GM19351 (cell line): ENCODE results near the gene RRP8.

Source experiments
- ATAC-seq: cut with Tn5 transposase; IDR thresholded peaks from one replicate; pipeline ENCODE4 v1.9.1; 2021; ENCODE audit warnings: mild to moderate bottlenecking, moderate library complexity; ENCODE audit not compliant: unreplicated experiment

The RRP8 gene

DNA sequence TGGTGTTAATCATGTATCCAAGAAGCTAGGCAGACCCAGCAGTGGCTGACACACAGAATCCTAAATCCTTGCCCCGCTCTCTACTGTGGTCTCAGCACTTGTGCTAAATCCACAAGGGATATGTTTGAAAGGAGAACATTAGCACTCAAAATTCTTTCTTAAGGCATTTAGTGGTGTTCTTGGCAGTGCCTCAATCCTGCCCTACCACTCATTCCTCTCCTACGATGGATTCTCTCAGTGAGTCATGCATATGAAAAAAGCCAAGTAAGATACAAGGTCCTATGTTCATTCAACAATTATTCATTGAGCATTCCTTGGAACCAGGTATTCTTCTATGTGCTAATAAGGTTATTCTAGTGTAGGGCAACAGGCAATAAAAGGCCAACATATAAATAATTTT lies 31.2 kb downstream of the RRP8 start:
- ATAC-seq: no peak

- no peak for ATAC-seq
Observed at GRCh38 chr11:6571434-6572008, 31.9 kb downstream of the RRP8 start.

DNA sequence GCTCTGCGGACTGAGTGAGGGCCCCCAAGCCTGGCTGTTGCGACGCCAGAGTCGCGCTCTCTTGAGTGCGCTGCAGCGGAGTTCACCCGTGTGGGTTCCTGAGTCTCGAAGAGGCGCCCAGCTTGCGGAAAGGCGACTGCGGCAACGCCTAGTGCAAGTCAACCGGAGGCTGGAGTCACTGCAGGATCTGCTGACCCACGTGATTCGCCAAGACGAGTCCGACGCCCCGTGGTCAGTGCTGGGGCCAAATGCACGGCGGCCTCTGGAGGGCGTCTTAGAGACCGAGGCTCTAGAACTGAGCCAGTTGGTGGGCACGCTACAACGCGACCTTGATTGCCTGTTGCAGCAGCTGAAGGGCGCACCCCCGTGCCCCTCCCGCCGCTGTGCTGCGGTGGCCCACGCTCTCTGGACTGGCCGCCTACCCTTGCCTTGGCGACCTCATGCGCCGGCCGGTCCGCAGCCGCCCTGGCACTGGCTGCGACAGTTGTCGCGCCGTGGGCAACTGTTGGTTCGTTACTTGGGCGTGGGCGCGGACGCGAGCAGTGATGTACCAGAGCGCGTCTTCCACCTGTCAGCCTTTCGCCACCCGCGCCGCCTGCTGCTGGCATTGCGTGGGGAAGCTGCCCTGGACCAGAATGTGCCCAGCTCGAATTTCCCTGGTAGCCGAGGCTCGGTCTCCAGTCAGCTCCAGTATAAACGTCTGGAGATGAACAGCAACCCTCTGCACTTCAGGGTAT lies 32.6 kb downstream of the RRP8 start:
- no peak for ATAC-seq

- ATAC-seq: no peak
Observed at GRCh38 chr11:6569706-6570105, 33.7 kb downstream of the RRP8 start.

DNA sequence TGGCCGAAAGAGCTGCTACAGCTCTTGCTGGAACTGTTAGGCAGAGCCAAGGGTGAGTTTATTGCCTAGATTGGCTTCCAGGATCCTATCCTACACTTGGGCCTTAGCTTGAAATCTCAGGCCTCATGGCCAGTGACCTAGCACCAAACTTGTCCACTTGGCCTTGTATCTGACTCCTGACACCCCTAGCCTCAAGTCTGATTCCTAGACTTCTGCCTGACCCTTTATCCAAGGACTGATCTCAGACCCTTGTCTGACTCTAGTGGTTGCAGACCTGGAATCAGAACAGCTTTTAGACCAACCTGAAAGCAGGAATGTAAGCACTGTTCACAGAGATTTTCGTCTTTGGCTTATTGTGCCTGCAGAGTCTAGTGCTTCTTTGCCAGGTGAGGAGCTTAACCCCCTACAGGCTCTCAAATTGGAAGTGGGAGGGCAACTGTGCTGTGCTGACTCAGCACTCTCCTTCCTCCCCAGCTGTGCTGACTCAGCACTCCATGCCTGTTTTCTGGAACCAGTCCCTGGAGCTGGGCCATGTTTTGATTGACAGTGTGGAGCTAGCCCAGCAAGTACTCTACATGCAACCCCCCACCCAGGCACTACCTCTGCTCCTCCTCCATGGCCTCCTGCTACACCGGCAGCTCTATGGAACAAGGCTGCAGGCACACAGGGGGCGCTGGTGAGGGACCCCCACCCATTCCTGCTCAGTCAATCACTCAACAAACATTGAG lies 35.1 kb downstream of the RRP8 start:
- no peak for ATAC-seq

DNA sequence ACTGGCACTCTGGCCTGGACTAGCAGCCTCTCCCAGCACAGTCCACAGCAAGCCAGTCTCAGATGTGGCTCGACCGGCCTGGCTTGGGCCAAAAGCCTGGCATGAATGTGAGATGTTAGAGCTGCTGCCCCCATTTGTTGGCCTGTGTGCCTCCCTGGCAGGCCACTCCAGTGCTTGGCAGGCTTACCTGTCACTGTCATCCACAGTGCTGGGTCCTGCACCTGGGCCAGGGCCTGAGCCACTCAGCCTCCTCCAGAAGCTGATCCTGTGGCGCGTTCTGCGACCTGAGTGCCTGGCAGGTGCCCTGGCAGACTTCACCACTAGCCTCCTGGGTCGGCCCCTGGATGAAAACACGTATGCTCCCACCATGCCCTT lies 36.1 kb downstream of the RRP8 start:
- no peak for ATAC-seq

DNA sequence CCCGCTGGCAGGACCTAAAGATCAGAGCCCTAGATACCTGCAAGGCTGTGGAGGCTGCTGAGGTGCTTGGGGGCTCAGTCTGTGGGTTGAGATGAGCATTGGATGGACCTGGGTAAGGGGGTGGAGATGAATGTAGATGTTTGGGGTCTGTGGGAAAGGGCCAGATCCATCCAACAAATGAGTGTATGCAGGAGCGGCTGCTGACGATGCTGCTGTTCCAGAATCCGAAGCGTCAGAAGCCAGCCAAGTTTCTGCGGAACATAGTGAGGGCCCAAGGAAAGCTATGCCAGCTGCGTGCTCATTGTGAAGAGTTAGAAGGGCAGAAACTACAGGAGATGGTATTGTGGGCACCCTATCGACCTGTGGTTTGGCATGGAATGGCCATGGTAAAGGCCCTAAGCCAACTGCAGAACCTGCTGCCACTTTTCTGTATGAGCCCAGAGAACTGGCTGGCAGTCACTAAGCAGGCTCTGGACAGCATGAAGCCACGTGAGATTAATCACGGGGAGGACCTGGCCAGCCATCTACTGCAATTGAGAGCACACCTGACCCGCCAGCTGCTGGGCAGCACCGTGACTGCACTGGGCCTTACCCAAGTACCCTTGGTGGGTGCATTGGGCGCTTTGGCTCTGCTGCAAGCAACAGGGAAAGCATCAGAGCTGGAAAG lies 36.6 kb downstream of the RRP8 start:
- ATAC-seq: no peak

DNA sequence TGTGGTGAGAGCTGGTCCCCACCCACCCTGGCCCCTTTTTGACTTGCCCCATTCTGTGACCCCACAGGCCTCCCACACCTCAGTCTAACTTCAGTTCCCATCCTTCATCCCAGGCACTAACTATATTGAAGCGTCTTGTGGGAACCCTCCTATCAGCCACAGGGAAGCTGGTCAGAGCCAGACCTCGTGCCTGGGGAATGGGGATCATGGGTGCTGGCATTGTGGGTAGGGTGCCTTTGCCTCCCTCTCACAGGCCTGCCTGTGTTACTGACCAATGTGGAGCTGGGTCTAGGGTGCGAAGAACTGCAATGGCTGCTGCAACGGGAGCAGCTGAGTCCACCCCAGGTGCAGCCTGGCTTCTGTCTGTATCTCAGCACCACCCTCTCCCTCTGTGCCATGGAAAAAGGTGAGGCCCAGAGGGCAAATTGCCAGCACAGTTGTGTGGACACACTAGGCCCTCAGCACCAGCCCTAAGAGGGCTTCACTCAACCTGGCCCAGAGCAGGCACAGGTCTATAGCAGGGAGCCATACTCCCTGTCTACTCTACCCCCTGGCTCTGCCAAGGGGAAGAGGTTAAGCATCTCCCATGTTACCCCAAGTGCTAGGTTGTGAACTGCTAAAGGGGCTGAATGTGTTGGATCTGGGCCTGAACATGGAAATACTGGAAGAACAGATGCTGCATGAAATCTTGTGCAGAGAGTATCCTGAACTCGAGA lies 37.3 kb downstream of the RRP8 start:
- no peak for ATAC-seq

DNA sequence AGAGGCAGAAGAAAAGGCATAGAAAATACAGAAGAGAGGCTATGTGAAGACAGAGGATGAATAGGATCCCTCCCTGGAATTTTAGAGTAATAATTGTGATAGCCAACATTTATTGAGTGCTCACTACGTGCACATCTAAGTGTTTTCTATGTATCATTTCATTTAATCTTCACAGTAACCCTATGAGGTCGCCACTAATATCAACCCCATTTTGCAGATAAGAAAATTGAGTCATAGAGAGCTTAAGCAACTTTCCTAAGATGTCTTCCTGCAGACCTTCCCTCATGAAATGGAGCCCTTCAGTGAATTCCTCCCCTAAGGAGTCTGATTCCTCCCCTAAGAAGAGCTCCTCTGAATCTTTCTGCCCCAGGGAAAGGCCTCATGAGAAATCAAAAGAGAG lies 38.1 kb downstream of the RRP8 start:
- ATAC-seq: no peak

DNA sequence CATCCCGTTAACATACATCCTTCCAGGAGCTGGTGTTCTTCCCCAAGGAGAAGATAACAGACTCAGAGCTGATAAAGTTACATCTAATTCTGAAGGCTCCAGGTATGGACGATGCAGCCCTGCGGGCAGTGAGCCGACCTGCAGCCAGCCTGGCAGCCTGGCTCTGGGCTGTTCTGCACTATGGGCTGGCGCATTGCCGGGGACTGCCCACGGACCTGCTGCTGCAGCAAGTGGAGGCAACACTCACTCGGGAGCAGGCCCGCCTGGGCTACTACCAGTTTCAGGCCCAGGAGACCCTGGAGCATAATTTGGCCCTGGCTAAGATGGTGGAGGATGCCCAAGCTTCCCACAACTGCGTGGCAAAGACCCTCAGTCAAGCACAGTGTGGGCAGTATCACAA lies 39.7 kb downstream of the RRP8 start:
- no peak for ATAC-seq

GRCh38 chr11:6563121-6563619 lies 40.2 kb downstream of the RRP8 start:
- ATAC-seq: no peak

- no peak for ATAC-seq
Observed at GRCh38 chr11:6561288-6561687, 42.1 kb downstream of the RRP8 start.

GRCh38 chr11:6559369-6559768 lies 44.0 kb downstream of the RRP8 start:
- no peak for ATAC-seq

GRCh38 chr11:6557761-6558674 lies 45.4 kb downstream of the RRP8 start:
- no peak for ATAC-seq

GRCh38 chr11:6557063-6557462 lies 46.4 kb downstream of the RRP8 start:
- no peak for ATAC-seq

- ATAC-seq: no peak
Observed at GRCh38 chr11:6556139-6556949, 47.1 kb downstream of the RRP8 start.

DNA sequence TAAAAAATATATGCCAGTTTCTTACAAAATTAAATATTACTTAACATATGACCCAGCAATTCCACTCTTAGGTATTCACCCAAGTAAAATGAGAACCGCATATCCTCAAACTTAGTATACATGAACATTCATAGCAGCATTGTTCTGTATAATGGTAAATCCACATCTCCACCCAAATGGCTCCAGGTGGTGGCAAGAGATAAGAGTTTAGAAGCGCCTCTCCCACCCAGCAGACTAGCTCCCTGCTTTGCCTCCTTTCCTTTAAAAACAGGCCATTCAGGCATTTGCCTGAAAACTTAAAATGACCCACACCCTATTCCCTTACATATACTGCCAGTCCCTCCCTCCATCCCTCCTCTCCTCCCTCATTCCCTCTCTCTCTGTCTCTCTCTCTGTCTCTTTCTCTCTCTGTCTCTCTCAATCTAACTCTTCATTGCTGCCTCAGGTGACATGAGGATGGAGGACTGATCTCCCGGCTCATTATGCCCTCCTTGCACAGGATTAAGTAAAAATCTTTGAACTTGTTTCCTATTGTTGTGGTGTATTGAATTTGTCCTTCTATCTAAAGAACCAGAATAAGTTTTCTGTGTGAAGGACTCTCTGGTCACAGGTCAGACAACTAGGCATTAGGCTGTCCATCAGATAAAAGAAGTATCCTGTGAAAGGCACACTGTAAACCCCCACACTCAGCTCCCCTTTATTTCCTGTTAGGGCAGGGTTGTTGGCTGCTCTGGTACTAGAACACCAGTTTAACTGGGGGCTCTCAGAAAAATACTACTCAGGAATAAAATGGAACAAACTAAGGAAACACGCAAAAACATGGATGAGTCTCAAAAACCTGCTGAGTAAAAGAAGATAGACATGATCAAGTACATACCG lies 48.3 kb downstream of the RRP8 start:
- no peak for ATAC-seq

- no peak for ATAC-seq
Observed at GRCh38 chr11:6553634-6554033, 49.8 kb downstream of the RRP8 start.
